CD4-positive, alpha-beta memory T cell (primary cell): ENCODE measurements around the gene TUBB6. TPM values are rescaled to one million over a fixed set of nuclear protein-coding genes. Genes with fewer than 3 reads are reported as not detected.
A peak's percentile ranks its signal among the peaks of the same experiment; 100 is the strongest.

Experiments
- CTCF ChIA-PET: fragments of 350-600 bp; sonication (Branson Sonifier 250); formaldehyde crosslinking; loops from one replicate; lab custom pipeline; 2021; ENCODE audit warnings: inconsistent platforms; ENCODE audit not compliant: partially characterized antibody; lab: Charles Lee
- POLR2A ChIA-PET: fragments of 350-600 bp; sonication (Branson Sonifier 250); formaldehyde crosslinking; loops from one replicate; lab custom pipeline; 2021; ENCODE audit not compliant: partially characterized antibody; lab: Charles Lee
- DNase-seq, 5 donors: peaks; one replicate each; pipeline versions ENCODE4 v3.0.0 to v3.0.0-alpha.2; 2020 to 2022; ENCODE audit warnings: mixed read lengths in 1 of 5
- H3K27ac ChIP-seq: one replicate; pipeline ENCODE4 v1.7.0; 2013; ENCODE audit warnings: low read depth, low read length
- H3K27me3 ChIP-seq: 2 replicates; pipeline ENCODE4 v1.7.0; 2013; ENCODE audit warnings: mild to moderate bottlenecking, low read length, moderate library complexity; ENCODE audit not compliant: insufficient read depth
- H3K36me3 ChIP-seq: 2 replicates; pipeline ENCODE4 v1.7.0; 2013; ENCODE audit warnings: mild to moderate bottlenecking, low read length, moderate library complexity; ENCODE audit not compliant: insufficient read depth
- H3K4me1 ChIP-seq: 2 replicates; pipeline ENCODE4 v1.7.0; 2013; ENCODE audit warnings: mild to moderate bottlenecking, low read length, moderate library complexity; ENCODE audit not compliant: insufficient read depth
- H3K4me3 ChIP-seq, 2 donors: one replicate each; pipeline ENCODE4 v1.7.0; 2013; ENCODE audit warnings: low read length in 2 of 2, mild to moderate bottlenecking in 1 of 2
- H3K9me3 ChIP-seq, 2 donors: one replicate each; pipeline ENCODE4 v1.7.0; 2013; ENCODE audit warnings: low read length in 2 of 2, control low read depth in 1 of 2; ENCODE audit not compliant: control insufficient read depth in 1 of 2
- H3K27ac Mint-ChIP-seq, 7 donors: one replicate each; pipeline ENCODE4 v1.8.0; 2020 to 2021; ENCODE audit warnings: mixed read lengths in 7 of 7, mild to moderate bottlenecking in 6 of 7, inconsistent platforms in 3 of 7, moderate library complexity in 3 of 7
- H3K27me3 Mint-ChIP-seq, 2 donors: one replicate each; pipeline ENCODE4 v1.8.0; 2020 to 2021; ENCODE audit warnings: mixed read lengths in 2 of 2
- H3K36me3 Mint-ChIP-seq, 2 donors: one replicate each; pipeline ENCODE4 v1.8.0; 2020 to 2021; ENCODE audit warnings: mixed read lengths in 2 of 2, inconsistent platforms in 1 of 2, mild to moderate bottlenecking in 1 of 2
- H3K4me1 Mint-ChIP-seq, 4 donors: one replicate each; pipeline ENCODE4 v1.8.0; 2020 to 2021; ENCODE audit warnings: mixed read lengths in 4 of 4, mild to moderate bottlenecking in 1 of 4
- H3K4me3 Mint-ChIP-seq, 8 donors: one replicate each; pipeline ENCODE4 v1.8.0; 2020 to 2021; ENCODE audit warnings: mixed read lengths in 8 of 8, mild to moderate bottlenecking in 7 of 8, moderate library complexity in 6 of 8, inconsistent platforms in 3 of 8
- H3K9me3 Mint-ChIP-seq, 8 donors: one replicate each; pipeline ENCODE4 v1.8.0; 2020 to 2021; ENCODE audit warnings: mixed read lengths in 8 of 8, mild to moderate bottlenecking in 5 of 8, inconsistent platforms in 3 of 8, moderate library complexity in 1 of 8
- intact Hi-C: fragments of 100-400 bp; cut with micrococcal nuclease; formaldehyde crosslinking; loops from one replicate; pipeline ENCODE4 v1.15.1; 2023
- polyA plus RNA-seq, 2 donors: library from polyadenylated mRNA; unstranded; fragments of 300-500 nt; fragmentation: Illumina TruSeq; gene quantifications; one replicate each; pipeline ENCODE4 v1.2.3, GENCODE V29; 2021
- total RNA-seq, 2 experiments: library from RNA; stranded (reverse); gene quantifications; one replicate each; pipeline ENCODE4 v1.2.3, GENCODE V29; 2021

TUBB6 gene
- total and polyA plus RNA-seq, 4 experiments from 2014 or later: 0.96 to 3.2 (median 1.6) TPM

DNA sequence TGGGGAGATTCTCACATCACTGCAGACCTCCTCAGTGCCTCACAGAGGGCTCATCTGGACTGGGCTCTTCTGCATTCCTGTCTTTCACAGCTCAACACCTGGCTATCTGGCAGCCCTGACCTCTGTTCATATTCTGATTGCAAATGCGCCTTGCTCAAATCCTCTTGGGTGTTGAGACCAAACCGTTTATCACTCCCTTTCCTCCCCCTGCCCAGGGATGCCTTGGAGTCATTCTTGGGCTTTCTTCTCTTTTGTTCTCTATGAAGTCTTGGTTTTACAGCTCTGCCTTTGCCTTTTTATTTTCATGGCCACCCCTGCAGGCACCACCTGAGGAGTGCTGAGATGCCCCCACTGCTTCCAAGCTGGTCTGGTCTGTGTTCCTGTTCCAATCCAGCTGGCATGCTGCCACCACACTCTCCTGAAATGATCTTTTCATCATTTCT lies 26.3 kb downstream of the TUBB6 start:
- no peak overlapping the region for H3K4me3 ChIP-seq
- peaks cover 22% of the 10 kb centered on the region for H3K36me3 ChIP-seq
- POLR2A ChIA-PET: no interaction called here
- H3K4me1 ChIP-seq: no peaks in the 10 kb centered on the region
- H3K4me1 Mint-ChIP-seq: peaks cover 0 to 2% (median 0%) of the 10 kb centered on the region in 4 donors
- H3K36me3 Mint-ChIP-seq: peaks cover 51% of the 10 kb centered on the region in 2 donors
- DNase-seq: no peak
- H3K27ac ChIP-seq: no peak overlapping the region
- intact Hi-C loops: no loop called here
- H3K27me3 ChIP-seq: no peaks in the 10 kb centered on the region
- H3K27me3 Mint-ChIP-seq: no peaks in the 10 kb centered on the region
- H3K9me3 ChIP-seq: no peaks in the 10 kb centered on the region
- CTCF ChIA-PET: no interaction called here
- no peak overlapping the region for H3K4me3 Mint-ChIP-seq
- no peaks in the 10 kb centered on the region for H3K9me3 Mint-ChIP-seq
- H3K27ac Mint-ChIP-seq: peak overlapping the region in 3 of 7 donors; percentile 7 to 87 (median 36)

GRCh38 chr18:12334863-12335262 lies 26.8 kb downstream of the TUBB6 start:
- Histone ChIP-seq H3K9me3 (no peaks in the 10 kb centered on the region), H3K27me3 (no peaks in the 10 kb centered on the region), H3K36me3 (peaks cover 22% of the 10 kb centered on the region), H3K27ac (no peak overlapping the region), H3K4me3 (no peak overlapping the region), H3K4me1 (no peaks in the 10 kb centered on the region)
- CTCF ChIA-PET: no interaction called here
- Mint-ChIP-seq H3K27me3 (no peaks in the 10 kb centered on the region), H3K4me3 (no peak overlapping the region), H3K27ac (peak overlapping the region in 1 of 7 donors; percentile 36), H3K4me1 (no peaks in the 10 kb centered on the region), H3K36me3 (peaks cover 46 to 47% of the 10 kb centered on the region in 2 donors), H3K9me3 (no peaks in the 10 kb centered on the region)
- intact Hi-C loops: no loop called here
- POLR2A ChIA-PET: no interaction called here
- DNase-seq: no peak

DNA sequence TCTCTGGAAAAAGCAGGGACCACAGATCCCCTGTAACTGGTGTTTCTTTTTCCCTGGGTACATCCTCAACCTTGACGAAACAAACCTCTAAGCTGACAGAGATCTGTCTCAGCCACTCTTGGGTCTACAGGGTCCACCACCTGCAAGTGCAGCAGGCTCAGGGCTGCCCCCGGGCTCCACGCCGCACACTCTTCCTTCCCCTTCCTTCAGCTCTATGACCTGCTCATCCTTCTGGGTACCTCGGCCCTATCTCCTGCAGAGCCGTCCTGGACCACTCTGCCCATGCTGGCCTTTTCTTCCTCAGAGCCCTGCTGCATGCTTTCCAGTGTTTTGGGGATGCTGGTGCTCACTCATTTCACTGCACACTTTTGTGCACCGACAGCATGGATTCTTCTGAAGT lies 27.5 kb downstream of the TUBB6 start:
- Histone ChIP-seq H3K27me3 (no peaks in the 10 kb centered on the region), H3K27ac (no peak overlapping the region), H3K9me3 (no peaks in the 10 kb centered on the region), H3K4me1 (no peaks in the 10 kb centered on the region), H3K4me3 (no peak overlapping the region), H3K36me3 (peaks cover 22% of the 10 kb centered on the region)
- POLR2A ChIA-PET: no interaction called here
- CTCF ChIA-PET: no interaction called here
- H3K4me3 Mint-ChIP-seq: no peak overlapping the region
- H3K27me3 Mint-ChIP-seq: no peaks in the 10 kb centered on the region
- no peak for DNase-seq
- intact Hi-C loops: no loop called here
- no peaks in the 10 kb centered on the region for H3K4me1 Mint-ChIP-seq
- H3K9me3 Mint-ChIP-seq: no peaks in the 10 kb centered on the region
- peak overlapping the region in 1 of 7 donors; percentile 73 for H3K27ac Mint-ChIP-seq
- peaks cover 47 to 50% of the 10 kb centered on the region in 2 donors for H3K36me3 Mint-ChIP-seq

GRCh38 chr18:12336171-12336613 lies 28.2 kb downstream of the TUBB6 start:
- DNase-seq: no peak
- H3K36me3 ChIP-seq: peaks cover 22% of the 10 kb centered on the region
- intact Hi-C loops: no loop called here
- peak overlapping the region in 1 of 7 donors; percentile 78 for H3K27ac Mint-ChIP-seq
- CTCF ChIA-PET: no interaction called here
- peaks cover 47 to 50% of the 10 kb centered on the region in 2 donors for H3K36me3 Mint-ChIP-seq
- H3K9me3 Mint-ChIP-seq: no peaks in the 10 kb centered on the region
- POLR2A ChIA-PET: no interaction called here
- no peaks in the 10 kb centered on the region for H3K9me3 ChIP-seq
- H3K4me3 ChIP-seq: no peak overlapping the region
- no peaks in the 10 kb centered on the region for H3K4me1 ChIP-seq
- no peak overlapping the region for H3K27ac ChIP-seq
- no peaks in the 10 kb centered on the region for H3K27me3 ChIP-seq
- H3K27me3 Mint-ChIP-seq: no peaks in the 10 kb centered on the region
- H3K4me1 Mint-ChIP-seq: no peaks in the 10 kb centered on the region
- H3K4me3 Mint-ChIP-seq: no peak overlapping the region

- H3K27me3 ChIP-seq: no peaks in the 10 kb centered on the region
- no peaks in the 10 kb centered on the region for H3K4me1 ChIP-seq
- Mint-ChIP-seq H3K4me1 (no peaks in the 10 kb centered on the region), H3K9me3 (no peaks in the 10 kb centered on the region), H3K27ac (peak overlapping the region in 4 of 7 donors; percentile 50 to 74 (median 60)), H3K36me3 (peaks cover 52 to 53% of the 10 kb centered on the region in 2 donors), H3K27me3 (no peaks in the 10 kb centered on the region), H3K4me3 (no peak overlapping the region)
- no peak overlapping the region for H3K27ac ChIP-seq
- intact Hi-C loops: no loop called here
- peaks cover 23% of the 10 kb centered on the region for H3K36me3 ChIP-seq
- DNase-seq: no peak
- ChIA-PET POLR2A (no interaction called here), CTCF (no interaction called here)
- no peaks in the 10 kb centered on the region for H3K9me3 ChIP-seq
- H3K4me3 ChIP-seq: no peak overlapping the region
These were observed 28.8 kb downstream of the TUBB6 start for GRCh38 chr18:12336887-12337286.

DNA sequence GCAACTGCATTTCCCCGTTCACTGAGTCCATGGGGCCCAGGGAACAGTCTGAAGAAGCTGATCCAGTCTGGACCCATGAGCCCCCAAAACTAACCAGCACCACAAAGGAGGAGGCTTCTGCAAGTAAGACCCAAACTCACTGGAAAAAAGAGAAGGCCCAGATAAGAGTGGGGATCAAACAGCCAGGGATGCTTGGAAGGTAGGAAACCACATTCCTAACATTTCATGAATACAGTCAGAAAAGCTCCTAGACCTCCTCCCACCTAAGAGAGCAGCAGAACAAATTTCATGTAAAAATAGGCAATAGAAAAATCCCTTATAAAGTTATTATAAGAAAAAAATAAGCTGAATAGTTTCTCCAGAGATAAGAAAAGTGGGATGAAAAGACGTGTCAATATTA lies 30.3 kb downstream of the TUBB6 start:
- no peak overlapping the region for H3K4me3 Mint-ChIP-seq
- no peaks in the 10 kb centered on the region for H3K9me3 Mint-ChIP-seq
- Histone ChIP-seq H3K9me3 (no peaks in the 10 kb centered on the region), H3K27ac (no peak overlapping the region), H3K27me3 (no peaks in the 10 kb centered on the region), H3K4me1 (no peaks in the 10 kb centered on the region), H3K4me3 (no peak overlapping the region), H3K36me3 (peaks cover 37% of the 10 kb centered on the region)
- intact Hi-C loops: no loop called here
- no peak overlapping the region for H3K27ac Mint-ChIP-seq
- peaks cover 64 to 66% of the 10 kb centered on the region in 2 donors for H3K36me3 Mint-ChIP-seq
- no peaks in the 10 kb centered on the region for H3K27me3 Mint-ChIP-seq
- CTCF ChIA-PET: interaction anchor here (4.6 kb wide), 1 partner anchor 10 kb away, joined by 22 read pairs; no protein-coding TSS in a partner anchor
- POLR2A ChIA-PET: no interaction called here
- DNase-seq: no peak
- no peaks in the 10 kb centered on the region for H3K4me1 Mint-ChIP-seq

DNA sequence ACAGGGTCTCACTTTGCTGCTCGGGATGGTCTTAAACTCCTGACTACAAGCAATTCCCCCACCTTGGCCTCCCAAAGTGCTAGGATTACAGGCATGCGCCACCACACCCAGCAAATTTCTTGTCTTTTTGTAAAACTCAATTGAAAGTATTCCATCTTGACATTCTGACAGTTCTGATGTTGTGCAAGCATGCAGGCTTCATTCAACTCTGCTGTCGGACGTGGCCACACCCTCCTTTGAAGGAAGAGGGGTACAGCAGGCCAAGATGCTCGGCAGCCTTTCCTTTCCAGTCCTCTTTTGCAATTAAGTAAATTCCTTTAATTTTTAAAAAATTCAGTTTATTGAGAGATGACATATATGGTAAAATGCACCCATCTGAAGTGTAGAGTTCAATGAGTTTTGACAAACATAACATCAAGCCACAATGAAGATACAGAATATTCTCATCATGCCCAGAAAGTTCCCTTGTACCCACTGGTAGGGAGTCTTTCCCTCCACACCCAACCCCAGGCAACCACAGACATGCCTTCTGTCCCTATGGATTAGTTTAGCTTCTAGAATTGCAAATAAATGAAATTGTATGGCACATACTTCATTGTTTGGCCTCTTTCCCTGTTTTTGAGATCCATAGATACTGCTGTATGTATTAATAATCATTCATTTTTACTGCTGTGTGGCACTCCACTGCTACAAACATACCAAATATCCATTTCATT lies 33.1 kb downstream of the TUBB6 start:
- no peaks in the 10 kb centered on the region for H3K9me3 ChIP-seq
- POLR2A ChIA-PET: no interaction called here
- H3K36me3 Mint-ChIP-seq: peaks cover 60 to 66% of the 10 kb centered on the region in 2 donors

More for the DNA sequence above, 33.1 kb downstream of the TUBB6 start:
- H3K4me3 ChIP-seq: no peak overlapping the region
- no peaks in the 10 kb centered on the region for H3K4me1 ChIP-seq
- no peak overlapping the region for H3K4me3 Mint-ChIP-seq
- H3K4me1 Mint-ChIP-seq: no peaks in the 10 kb centered on the region
- peaks cover 51% of the 10 kb centered on the region for H3K36me3 ChIP-seq
- no peaks in the 10 kb centered on the region for H3K27me3 ChIP-seq
- no peak overlapping the region for H3K27ac ChIP-seq
- peaks cover 0 to under 1% (median 0%) of the 10 kb centered on the region in 8 donors for H3K9me3 Mint-ChIP-seq
- H3K27ac Mint-ChIP-seq: no peak overlapping the region
- no peaks in the 10 kb centered on the region for H3K27me3 Mint-ChIP-seq
- no peak for DNase-seq
- CTCF ChIA-PET: interaction anchor here (4.6 kb wide), 1 partner anchor 13 kb away, joined by 22 read pairs; no protein-coding TSS in a partner anchor
- intact Hi-C loops: no loop called here
